SH-SY5Y (cell line): Measurements from ENCODE around the gene GPC3.

Experiments
- GATA2 ChIP-seq: IDR thresholded peaks from 2 replicates; pipeline ENCODE4 v1.6.1; 2011; ENCODE audit warnings: mild to moderate bottlenecking, low read depth, low read length
- GATA3 ChIP-seq: IDR thresholded peaks from 2 replicates; pipeline ENCODE4 v1.6.1; 2011; ENCODE audit warnings: low read depth, mild to moderate bottlenecking, low read length, moderate library complexity

GRCh38 chrX:134020910-134021309, 35.5 kb upstream of the GPC3 start:
- no peak for TF ChIP-seq GATA2
- no peak for TF ChIP-seq GATA3
